GM19467 (cell line): ENCODE data around the gene SCRN2.

Source experiments
- ATAC-seq: cut with Tn5 transposase; IDR thresholded peaks from one replicate; pipeline ENCODE4 v1.9.1; 2021; ENCODE audit warnings: mild to moderate bottlenecking, moderate library complexity; ENCODE audit not compliant: unreplicated experiment

The SCRN2 gene

DNA sequence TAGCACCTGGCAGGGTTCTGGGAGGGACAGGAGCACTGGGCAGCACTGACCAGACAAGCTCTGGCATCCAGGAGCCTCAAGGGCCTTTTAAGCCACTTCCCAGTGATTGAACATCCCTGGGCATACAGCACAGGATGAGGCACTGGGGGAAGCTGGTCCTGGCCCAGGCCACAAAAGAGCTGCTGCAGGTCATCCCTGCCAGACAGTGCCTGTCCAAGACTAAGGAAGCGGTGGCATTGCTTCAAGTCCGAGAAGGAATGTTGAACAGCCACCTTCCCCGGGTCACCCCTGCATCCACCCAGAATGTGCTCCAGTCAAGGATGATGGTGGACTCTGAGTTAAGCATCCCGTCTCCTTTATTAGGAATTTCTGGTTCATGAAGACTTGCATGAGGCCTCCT, 18.3 kb downstream of the SCRN2 start:
- no peak for ATAC-seq

GRCh38 chr17:47821424-47822391, 19.4 kb downstream of the SCRN2 start, which contains the start of gene OSBPL7:
TSS of gene OSBPL7 (minus strand) at chr17:47821794. CDS start at chr17:47820278, 1,516 bp downstream.
- no peak for ATAC-seq

DNA sequence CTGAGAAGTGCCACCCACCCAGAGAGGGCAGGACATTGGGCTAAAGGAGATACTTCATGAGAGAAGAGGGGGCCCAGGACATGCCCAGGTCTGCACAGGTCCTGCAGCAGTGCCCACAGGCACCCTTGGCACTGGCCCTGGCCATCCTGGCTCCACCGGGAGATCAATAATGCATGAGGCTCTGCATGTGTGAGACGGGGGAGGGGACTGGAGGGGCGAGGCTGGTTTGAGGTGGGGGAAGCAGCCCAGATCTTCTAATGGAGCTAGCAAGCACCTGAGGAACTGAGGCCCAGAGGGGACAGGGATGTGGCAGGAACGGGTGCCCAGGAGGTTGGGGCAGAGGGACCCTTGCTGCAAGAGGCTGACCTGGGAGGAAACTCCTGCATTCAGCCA, 20.0 kb downstream of the SCRN2 start:
- ATAC-seq, result no peak

DNA sequence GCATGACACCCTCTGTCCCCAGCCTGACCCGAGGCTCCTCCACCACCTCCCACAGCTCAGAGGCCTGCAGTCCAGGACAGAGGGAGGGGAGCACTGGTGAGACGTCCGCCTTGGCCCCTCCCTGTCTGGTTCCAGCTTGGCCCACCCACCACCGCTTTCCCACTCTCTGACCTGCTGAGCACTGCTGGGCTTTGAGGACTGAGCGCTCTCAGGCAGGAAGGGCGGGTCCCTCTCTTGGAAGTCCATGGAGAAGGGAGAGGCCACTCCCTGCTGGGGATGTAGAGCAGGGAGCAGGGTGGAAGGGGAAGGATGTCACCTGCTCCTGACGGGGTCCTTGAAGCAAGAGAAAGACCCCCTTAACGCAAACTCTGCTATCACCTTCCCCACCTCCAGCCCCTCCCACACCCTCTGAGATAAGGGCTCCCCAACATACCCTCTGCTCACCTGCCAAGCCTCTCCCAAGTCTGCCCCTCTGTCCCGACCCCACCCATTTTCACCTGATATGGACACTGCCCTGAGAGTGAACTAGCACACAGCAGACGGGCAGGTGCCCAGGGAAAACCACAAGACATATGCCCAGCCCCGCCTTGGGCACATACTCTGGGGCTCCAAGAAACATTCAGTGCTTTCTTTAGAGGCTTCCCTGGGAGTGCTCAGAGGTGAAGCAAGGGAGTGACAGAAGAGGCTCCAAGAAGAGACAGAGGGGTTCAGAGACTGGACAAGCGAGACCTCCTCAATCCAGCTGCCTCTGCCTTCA, 20.9 kb downstream of the SCRN2 start:
- ATAC-seq, result no peak

- no peak for ATAC-seq
These were observed 21.6 kb downstream of the SCRN2 start for GRCh38 chr17:47819475-47819874.

GRCh38 chr17:47818002-47818695, 22.9 kb downstream of the SCRN2 start:
- no peak for ATAC-seq

DNA sequence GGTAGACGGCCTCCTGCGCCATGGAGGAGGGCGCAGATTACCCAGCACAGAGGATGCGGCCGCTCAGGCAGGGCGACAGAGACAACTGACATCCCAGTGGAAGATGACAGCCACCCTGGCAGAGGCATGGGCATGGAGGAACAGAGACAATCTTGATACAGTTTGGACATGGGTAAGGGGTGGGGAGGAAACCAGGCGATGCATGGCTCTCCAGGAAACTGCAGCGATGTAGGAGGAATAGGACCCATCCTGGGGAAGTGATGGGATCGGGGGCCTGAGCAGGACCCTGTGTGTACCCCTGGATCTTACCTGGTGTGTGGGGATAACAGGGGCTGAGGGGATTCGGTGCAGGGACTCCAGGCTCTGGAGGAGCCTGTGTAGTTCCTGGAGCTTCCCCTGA, 24.1 kb downstream of the SCRN2 start:
- ATAC-seq, result no peak

- ATAC-seq, result no peak
These were observed 24.9 kb downstream of the SCRN2 start for GRCh38 chr17:47816111-47816735.

DNA sequence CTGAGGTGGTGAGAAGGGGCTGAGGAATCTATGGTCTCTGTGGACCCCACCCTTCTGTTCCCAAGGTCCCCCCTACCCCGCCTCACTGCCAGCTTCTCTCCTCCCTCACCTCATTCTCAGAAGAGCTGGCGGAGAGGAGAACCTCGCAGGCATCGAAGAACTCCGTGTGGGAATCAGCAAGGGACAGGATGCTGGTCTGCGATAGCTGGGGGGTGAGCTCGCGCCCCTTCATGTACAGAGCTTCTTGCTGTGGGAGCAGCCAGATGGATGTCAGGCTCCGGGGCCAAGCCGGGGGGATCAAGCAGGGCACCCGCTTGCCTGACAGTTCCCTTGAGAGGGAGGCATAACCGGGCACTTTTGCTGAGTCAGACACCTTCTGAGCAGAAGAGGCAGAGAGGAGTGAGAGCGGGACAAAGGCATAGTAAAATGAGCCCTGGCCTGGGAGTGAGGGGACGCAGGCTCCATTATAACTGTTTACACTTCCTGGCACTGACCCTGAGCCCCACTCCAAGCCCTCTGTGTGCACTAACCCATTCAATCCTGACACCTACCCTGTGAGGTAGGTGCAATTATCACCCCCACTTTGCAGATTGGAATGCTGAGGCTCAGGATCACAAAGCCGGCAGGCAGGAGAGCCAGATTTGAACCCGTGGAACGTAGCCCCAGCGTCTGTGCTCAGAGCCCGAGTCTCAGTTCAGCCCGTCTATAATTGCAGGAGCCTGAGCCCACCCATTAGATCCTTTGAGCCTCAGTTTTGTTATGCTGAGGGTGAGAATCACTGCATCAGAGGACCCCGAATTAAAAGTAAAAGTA, 25.8 kb downstream of the SCRN2 start:
- no peak for ATAC-seq

DNA sequence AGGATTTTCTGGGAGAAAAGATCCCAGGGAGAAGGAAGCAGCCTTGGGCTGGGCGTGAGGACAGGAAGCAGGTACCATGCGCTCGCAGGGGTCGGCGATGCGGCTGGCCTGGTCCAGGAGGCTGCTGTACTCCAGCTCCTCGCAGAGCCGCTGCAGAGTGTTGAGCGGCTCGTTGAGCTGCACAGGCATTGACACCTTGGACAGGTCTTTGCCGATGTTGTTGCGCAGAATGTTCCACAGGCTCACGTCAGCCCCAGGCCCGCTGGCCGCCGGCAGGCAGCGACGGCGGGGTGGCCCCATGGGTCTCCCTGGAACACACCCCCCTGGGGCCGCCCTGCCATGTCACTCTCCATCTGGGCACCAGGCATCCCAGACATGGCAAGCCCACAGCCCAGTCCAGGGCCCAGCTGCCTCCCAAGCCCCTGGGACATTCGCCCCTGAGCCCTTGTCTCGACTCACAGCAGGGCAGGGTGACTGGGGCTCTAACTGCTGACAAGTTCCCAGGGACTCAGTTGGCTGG, 27.5 kb downstream of the SCRN2 start:
- no peak for ATAC-seq

- no peak for ATAC-seq
These were observed 28.0 kb downstream of the SCRN2 start for GRCh38 chr17:47813077-47813476.

GRCh38 chr17:47812146-47812920, 28.7 kb downstream of the SCRN2 start:
- ATAC-seq, result no peak

DNA sequence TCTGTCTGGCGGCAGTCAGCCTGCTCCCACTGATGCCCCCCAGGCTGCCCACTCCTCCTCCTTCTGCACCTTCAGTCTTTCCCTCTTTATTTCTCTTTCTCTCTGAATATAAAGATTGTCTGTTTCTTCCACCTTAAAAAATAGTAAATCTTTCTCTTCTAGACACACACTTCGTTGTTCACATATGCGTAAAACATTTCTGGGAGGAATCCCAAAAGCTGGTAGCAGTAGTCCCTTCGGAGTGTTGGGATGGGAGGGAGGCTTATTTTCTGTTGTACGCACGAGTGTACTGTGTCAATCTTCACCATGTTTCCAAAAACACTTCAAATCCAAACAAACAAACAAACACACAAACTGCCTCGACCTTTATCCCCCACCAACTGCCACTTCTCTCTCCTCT, 29.4 kb downstream of the SCRN2 start:
- no peak for ATAC-seq

DNA sequence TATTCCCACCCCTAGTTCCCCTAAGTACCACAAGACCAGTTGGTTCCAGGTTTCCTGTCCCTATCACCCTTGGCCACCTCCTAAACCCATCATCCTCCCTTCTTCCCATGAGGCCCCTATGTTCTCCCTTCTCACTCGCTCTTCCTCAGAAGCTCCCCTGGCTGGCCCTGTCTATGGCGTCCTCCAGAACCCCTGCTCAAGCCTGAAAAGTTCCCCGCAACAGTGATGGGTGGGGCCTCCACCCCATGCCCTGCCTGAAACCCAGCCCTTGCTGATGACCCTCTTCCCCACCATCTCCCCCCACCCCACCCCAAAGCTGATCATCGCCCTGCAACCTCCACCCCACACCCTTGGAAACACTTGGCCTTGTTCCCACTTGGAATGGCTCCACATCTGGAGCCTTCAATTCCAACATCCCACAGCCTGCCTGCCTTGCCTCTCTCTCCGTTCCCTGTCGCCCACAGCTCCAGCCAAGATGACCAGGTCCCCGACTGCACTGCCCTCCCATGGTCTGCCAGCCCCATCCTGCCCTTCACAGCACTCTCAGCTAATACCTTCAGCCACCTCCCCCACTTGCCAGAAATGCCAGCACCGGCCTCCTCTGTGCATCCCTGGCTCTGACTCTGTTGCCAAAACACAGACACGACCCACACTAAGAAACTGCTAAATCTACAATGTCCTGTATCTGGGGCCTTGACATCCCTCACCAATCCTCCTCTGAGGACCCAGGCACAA, 30.0 kb downstream of the SCRN2 start:
- ATAC-seq, result no peak

DNA sequence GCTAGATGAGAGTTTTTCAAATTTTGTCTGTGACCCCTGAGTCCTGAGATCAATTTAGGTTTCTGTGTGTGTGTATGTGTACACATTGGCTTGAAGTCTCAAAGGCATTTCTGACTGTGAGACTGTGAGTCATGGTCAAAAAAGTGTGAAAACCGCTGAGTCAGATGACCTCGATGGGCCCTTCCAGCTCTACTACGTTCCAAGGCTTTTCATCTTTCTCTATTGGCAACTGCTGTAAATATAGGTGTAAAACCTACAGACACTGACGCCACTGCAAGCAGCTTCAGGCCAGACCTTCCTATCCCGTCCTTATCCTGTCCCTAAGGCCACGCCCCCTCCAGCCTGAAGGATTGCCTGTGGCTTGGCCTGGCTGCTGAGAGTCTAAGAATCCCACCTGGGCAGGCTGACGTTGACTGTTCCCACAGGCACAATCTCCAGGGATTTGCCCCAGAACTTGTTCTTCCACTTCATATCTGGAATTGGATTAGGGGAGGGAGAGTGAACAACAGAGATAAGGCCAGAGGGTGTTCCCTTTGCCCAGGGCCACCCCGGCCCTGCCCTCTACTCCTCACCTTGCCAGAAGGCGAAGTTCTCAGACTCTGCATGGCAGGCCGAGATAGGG, 30.8 kb downstream of the SCRN2 start:
- ATAC-seq, result no peak

DNA sequence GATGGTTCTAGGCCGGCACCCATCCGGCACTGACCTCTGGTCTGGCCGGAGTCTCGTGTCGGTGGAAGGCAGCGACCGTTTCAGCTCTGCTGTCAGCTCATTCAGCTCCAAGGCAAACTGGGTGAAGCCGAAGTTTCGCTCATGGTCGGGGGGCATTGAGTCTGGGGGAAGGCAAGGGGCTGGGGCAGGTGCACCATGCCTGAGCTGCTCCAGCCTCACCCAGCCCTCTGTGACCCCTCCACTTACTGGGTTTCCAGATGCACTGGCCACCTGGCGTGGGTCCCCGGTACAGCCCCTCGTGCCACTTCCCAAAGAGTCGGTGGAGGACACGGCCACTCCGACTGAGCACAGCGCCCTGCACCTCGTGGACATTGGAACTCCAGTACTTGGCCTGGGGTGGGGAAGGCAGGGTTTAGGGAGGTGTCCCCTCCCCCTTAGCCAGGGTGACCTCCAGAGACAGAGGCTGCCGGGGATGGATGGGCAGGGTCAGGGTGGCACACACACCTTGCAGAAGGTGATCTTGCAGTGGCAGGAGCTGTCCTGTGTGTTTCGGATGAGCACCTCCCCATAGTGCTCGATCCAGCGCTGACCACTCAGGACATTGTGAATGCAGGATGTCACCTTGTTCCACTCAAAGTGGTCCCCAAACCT, 32.1 kb downstream of the SCRN2 start:
- no peak for ATAC-seq

DNA sequence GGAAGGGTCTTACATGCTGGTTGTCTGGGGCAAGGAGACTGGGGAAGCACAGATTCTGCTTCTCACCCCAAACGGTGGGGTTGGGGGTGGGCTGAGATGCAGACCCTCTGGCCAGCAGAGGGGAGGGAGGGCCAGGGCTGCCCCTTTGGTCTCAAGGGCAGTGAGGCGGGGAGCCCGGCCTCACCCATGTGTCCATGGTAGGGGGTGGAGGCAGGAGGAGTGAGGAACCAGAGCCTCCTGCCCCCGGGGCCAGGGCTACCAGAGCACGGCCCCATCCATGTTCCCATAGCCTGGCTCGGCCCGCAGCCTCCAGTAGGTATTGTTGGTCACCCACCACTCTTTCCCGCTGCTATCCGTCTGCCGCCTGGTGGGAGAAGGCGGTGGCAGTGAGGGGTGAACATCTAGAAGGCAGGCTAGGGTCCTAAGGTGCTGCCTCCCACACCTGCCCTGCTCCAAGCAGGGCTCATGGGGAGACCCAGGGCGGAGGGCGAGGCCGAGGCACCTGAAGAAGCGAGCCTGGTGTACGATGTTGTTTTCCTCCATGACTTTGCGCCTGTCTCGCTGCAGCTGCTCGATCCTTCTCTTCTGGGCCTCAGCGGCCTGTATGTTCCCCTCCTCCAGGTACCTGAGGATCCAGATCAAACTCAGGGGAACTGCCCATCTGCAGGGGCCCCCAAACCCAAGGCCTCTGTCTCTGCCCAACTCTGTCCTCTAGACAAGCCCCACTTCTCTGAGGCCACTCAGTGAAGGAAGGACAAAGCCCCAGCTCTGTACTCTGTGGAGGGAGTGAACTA, 32.8 kb downstream of the SCRN2 start:
- no peak for ATAC-seq
